PC-9 (cell line): ENCODE results near the gene PRELP. TPM values are rescaled to one million over a fixed set of nuclear protein-coding genes. Genes with fewer than 3 reads are reported as not detected.

Source experiments
- BruUV-seq: library from RNA; stranded (reverse); fragments of 400-500 nt; replicated peaks from 2 replicates; lab custom pipeline; 2021; lab: Mats Ljungman, UMichigan
- CTCF ChIA-PET: fragments of 300-600 bp; sonication (Branson Sonifier 250); formaldehyde crosslinking; loops from one replicate; lab custom pipeline; 2022; ENCODE audit warnings: antibody characterized with exemption; lab: Charles Lee
- POLR2A ChIA-PET: fragments of 300-600 bp; sonication (Branson Sonifier 250); formaldehyde crosslinking; loops from one replicate; lab custom pipeline; 2022; ENCODE audit warnings: antibody characterized with exemption; ENCODE audit not compliant: unreplicated experiment; lab: Charles Lee
- DNase-seq, 2 experiments: peaks; one replicate each; pipeline versions ENCODE4 v3.0.0 to v3.0.0-alpha.2; 2015 to 2022; ENCODE audit warnings: mixed read lengths in 1 of 2
- H2AFZ ChIP-seq: fragments of 200-600 bp; sonication (generic); 2 replicates; pipeline ENCODE4 v1.8.1; 2017; ENCODE audit warnings: antibody characterized with exemption
- H3F3A ChIP-seq: fragments of 200-600 bp; sonication (generic); 2 replicates; pipeline ENCODE4 v1.8.1; 2017; ENCODE audit warnings: antibody characterized with exemption, mild to moderate bottlenecking, low read depth; ENCODE audit not compliant: insufficient read depth
- H3K27ac ChIP-seq: fragments of 200-600 bp; sonication (generic); 2 replicates; pipeline ENCODE4 v1.6.1; 2016; ENCODE audit warnings: mixed run types
- H3K27me3 ChIP-seq: fragments of 200-600 bp; sonication (generic); 2 replicates; pipeline ENCODE4 v1.6.1; 2016; ENCODE audit warnings: low read depth, mixed run types; ENCODE audit not compliant: insufficient read depth
- H3K36me3 ChIP-seq: fragments of 200-600 bp; sonication (generic); 2 replicates; pipeline ENCODE4 v1.6.1; 2016; ENCODE audit warnings: low read depth, mixed run types
- H3K4me1 ChIP-seq: fragments of 200-600 bp; sonication (generic); replicated peaks from 2 replicates; pipeline ENCODE4 v1.6.1; 2016; ENCODE audit warnings: mixed run types; ENCODE audit not compliant: insufficient read depth
- H3K4me2 ChIP-seq: fragments of 200-600 bp; sonication (generic); 2 replicates; pipeline ENCODE4 v1.6.1; 2017; ENCODE audit warnings: mixed run types
- H3K4me3 ChIP-seq: fragments of 200-600 bp; sonication (generic); 2 replicates; pipeline ENCODE4 v1.6.1; 2016; ENCODE audit warnings: mixed run types
- H3K79me2 ChIP-seq: fragments of 200-600 bp; sonication (generic); 2 replicates; pipeline ENCODE4 v1.6.1; 2017; ENCODE audit warnings: low read depth, mixed run types
- H3K9me2 ChIP-seq: fragments of 200-600 bp; sonication (generic); 2 replicates; pipeline ENCODE4 v1.8.1; 2017; ENCODE audit warnings: mild to moderate bottlenecking; ENCODE audit not compliant: insufficient read depth
- H3K9me3 ChIP-seq: fragments of 200-600 bp; sonication (generic); 2 replicates; pipeline ENCODE4 v1.8.1; 2016; ENCODE audit warnings: low read depth; ENCODE audit not compliant: insufficient read depth
- H4K20me1 ChIP-seq: fragments of 200-600 bp; sonication (generic); 2 replicates; pipeline ENCODE4 v1.8.1; 2017; ENCODE audit not compliant: insufficient read depth
- EZH2 ChIP-seq: fragments of 200-600 bp; sonication (generic); IDR thresholded peaks from 2 replicates; pipeline ENCODE4 v1.8.0; 2017; ENCODE audit warnings: antibody characterized with exemption, low read depth
- intact Hi-C: fragments of 100-400 bp; cut with micrococcal nuclease; formaldehyde crosslinking; loops from one replicate; pipeline ENCODE4 v1.10.0; 2022; ENCODE audit not compliant: unreplicated experiment
- total RNA-seq: library from RNA; stranded (reverse); gene quantifications from 2 replicates; pipeline ENCODE4 v1.2.3, GENCODE V29; 2021
- TF ChIP-seq, protein P1 (sequence below): fragments of 200-600 bp; sonication (generic); conservative IDR thresholded peaks from 2 replicates; pipeline ENCODE4 v1.6.1; 2017; ENCODE audit warnings: mixed run types, antibody characterized with exemption, mild to moderate bottlenecking, moderate library complexity

The PRELP gene
- total RNA-seq, 1 experiment from 2014 or later, result not detected

DNA sequence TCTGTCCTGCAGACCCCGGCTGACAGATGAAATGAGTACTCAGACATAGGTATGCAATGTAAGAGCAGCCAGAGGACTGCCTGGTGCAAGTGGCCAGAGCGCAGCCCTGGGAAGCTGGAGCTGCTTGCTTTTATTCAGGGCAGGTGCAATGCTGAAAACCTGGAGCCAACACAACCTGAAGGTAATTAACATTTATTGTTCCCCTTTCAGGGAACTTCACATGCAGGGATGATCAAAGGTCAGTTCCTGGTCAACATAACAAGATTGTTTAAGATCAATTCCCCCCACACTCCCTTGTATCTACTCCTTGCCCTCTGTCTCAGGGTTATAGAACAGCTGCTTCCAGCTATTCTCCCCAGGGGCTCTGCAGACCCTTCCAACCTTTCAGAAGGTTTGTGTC, 48.7 kb upstream of the PRELP start:
- H3K9me3 ChIP-seq, result no peaks in the 10 kb centered on the region
- H3K4me1 ChIP-seq, result no peaks in the 10 kb centered on the region
- no peak overlapping the region for H3K27ac ChIP-seq
- H2AFZ ChIP-seq, result no peak overlapping the region
- DNase-seq, result no peak
- no peaks in the 10 kb centered on the region for H3K9me2 ChIP-seq
- CTCF ChIA-PET, result interaction anchor here (0.6 kb wide), 1 partner anchor 42 kb away, joined by 3 read pairs; no protein-coding TSS in a partner anchor
- no peak overlapping the region for H3K4me3 ChIP-seq
- no TSS peak for BruUV-seq
- TF ChIP-seq, protein P1, sequence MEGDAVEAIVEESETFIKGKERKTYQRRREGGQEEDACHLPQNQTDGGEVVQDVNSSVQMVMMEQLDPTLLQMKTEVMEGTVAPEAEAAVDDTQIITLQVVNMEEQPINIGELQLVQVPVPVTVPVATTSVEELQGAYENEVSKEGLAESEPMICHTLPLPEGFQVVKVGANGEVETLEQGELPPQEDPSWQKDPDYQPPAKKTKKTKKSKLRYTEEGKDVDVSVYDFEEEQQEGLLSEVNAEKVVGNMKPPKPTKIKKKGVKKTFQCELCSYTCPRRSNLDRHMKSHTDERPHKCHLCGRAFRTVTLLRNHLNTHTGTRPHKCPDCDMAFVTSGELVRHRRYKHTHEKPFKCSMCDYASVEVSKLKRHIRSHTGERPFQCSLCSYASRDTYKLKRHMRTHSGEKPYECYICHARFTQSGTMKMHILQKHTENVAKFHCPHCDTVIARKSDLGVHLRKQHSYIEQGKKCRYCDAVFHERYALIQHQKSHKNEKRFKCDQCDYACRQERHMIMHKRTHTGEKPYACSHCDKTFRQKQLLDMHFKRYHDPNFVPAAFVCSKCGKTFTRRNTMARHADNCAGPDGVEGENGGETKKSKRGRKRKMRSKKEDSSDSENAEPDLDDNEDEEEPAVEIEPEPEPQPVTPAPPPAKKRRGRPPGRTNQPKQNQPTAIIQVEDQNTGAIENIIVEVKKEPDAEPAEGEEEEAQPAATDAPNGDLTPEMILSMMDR, result no peak
- TF ChIP-seq EZH2, result no peak
- H4K20me1 ChIP-seq, result no peaks in the 10 kb centered on the region
- no peak overlapping the region for H3K4me2 ChIP-seq
- H3K36me3 ChIP-seq, result no peaks in the 10 kb centered on the region
- H3K79me2 ChIP-seq, result no peaks in the 10 kb centered on the region
- POLR2A ChIA-PET, result interaction anchor here (0.6 kb wide), 1 partner anchor 184 kb away, joined by 7 read pairs; no protein-coding TSS in a partner anchor
- H3F3A ChIP-seq, result no peaks in the 10 kb centered on the region; the same call in 1 of the 2 replicates
- intact Hi-C loops, result no loop called here
- peaks cover 85% of the 10 kb centered on the region for H3K27me3 ChIP-seq

DNA sequence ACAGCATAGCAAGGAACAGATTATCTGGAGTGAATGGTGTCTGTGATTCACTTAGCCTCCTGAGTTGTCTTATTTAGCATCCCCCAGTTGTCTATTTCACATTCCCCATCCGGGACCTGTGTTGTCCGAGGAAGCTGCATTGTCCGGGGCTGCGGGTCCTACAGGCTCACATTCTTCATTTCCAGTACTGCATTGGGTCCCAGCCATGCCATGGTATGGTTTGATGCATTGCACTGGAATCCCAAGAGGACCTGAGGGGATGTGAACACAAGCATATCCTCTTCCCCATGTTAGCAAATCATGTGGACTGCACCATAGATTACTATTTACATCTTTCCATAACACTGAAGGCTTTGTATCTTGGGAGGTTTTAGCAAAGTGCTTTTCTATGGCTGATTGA, 48.2 kb upstream of the PRELP start:
- ChIA-PET POLR2A (no interaction called here), CTCF (no interaction called here)
- Histone ChIP-seq H3K9me2 (no peaks in the 10 kb centered on the region), H3K4me3 (no peak overlapping the region), H3K4me1 (no peaks in the 10 kb centered on the region), H3F3A (no peaks in the 10 kb centered on the region; the same call in 1 of the 2 replicates), H4K20me1 (no peaks in the 10 kb centered on the region), H3K27ac (no peak overlapping the region), H2AFZ (no peak overlapping the region), H3K79me2 (no peaks in the 10 kb centered on the region), H3K9me3 (no peaks in the 10 kb centered on the region), H3K27me3 (peaks cover 88% of the 10 kb centered on the region), H3K4me2 (no peak overlapping the region), H3K36me3 (no peaks in the 10 kb centered on the region)
- BruUV-seq, result no TSS peak
- no peak for DNase-seq
- intact Hi-C loops, result no loop called here
- TF ChIP-seq, protein P1, result no peak
- TF ChIP-seq EZH2, result no peak

DNA sequence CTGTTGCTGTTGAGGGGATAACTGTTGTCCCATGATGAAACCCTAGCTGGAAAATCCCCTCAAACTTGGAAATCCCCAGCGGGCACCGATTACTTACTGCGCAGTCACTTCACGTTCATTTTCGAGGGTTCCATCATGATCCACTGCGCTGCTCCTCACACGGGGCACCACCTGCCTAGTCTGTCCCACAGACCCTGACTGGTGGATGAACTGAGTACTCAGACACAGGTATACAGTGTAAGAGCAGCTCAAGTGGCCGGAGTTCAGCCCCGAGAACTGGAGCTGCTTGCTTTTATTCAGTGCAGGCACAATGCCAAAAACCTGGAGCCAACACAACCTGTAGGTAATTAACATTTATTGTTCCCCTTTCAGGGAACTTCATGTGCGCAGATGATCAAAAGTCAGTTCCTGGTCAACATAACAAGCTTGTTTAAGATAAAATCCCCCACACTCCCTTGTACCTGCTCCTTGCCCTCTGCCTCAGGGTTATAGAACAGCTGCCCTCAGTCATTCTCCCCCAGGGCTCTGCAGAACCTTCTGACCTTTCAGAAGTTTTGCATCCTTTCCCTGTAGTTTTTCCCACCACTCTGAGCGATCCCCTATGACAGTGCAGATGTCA, 46.5 kb upstream of the PRELP start:
- H3K9me2 ChIP-seq, result no peaks in the 10 kb centered on the region
- H3K36me3 ChIP-seq, result no peaks in the 10 kb centered on the region
- no peaks in the 10 kb centered on the region; the same call in 1 of the 2 replicates for H3F3A ChIP-seq
- no peak overlapping the region for H3K27ac ChIP-seq
- no peak overlapping the region for H2AFZ ChIP-seq
- H3K4me1 ChIP-seq, result no peaks in the 10 kb centered on the region
- no peak overlapping the region for H3K4me2 ChIP-seq
- no peak overlapping the region for H3K4me3 ChIP-seq
- no peak for DNase-seq
- BruUV-seq, result no TSS peak
- intact Hi-C loops, result no loop called here
- no peaks in the 10 kb centered on the region for H3K79me2 ChIP-seq
- TF ChIP-seq, protein P1, result no peak
- TF ChIP-seq EZH2, result no peak
- H4K20me1 ChIP-seq, result no peaks in the 10 kb centered on the region
- POLR2A ChIA-PET, result no interaction called here
- no peaks in the 10 kb centered on the region for H3K9me3 ChIP-seq
- CTCF ChIA-PET, result interaction anchor here (0.6 kb wide), 2 partner anchors 14 to 295 kb away, joined by 3 read pairs; no protein-coding TSS in a partner anchor
- H3K27me3 ChIP-seq, result peaks cover 87% of the 10 kb centered on the region
